Body of pancreas (tissue), 4 donors: ENCODE results near the gene ARL10. TPM values are rescaled to one million over a fixed set of nuclear protein-coding genes. Genes with fewer than 3 reads are reported as not detected.

Experiments used
- ATAC-seq: fragments of 150-250 bp; one replicate; pipeline ENCODE4 v1.9.1; 2016
- DNase-seq, 4 donors: peaks; one replicate each; pipeline ENCODE4 v3.0.0-alpha.2; 2019
- H3K27ac ChIP-seq, 4 donors: fragments of 200-600 bp; sonication (generic); 1 replicate in 3 of 4; 2 replicates in 1 of 4; pipeline versions ENCODE4 v1.5.1 to v1.6.1; 2016 to 2019; ENCODE audit warnings: mild to moderate bottlenecking in 1 of 4, mixed read lengths in 1 of 4, moderate library complexity in 1 of 4
- H3K27me3 ChIP-seq, 2 donors: fragments of 200-600 bp; sonication (generic); one replicate each; pipeline ENCODE4 v1.6.0; 2016; ENCODE audit warnings: mild to moderate bottlenecking in 1 of 2
- H3K36me3 ChIP-seq, 2 donors: fragments of 200-600 bp; sonication (generic); replicated peaks in 1 of 2; 2 replicates each; pipeline ENCODE4 v1.5.1; 2016; ENCODE audit warnings: low read depth in 2 of 2; ENCODE audit not compliant: insufficient read depth in 1 of 2
- H3K4me1 ChIP-seq: fragments of 200-600 bp; sonication (generic); one replicate; pipeline ENCODE4 v1.6.0; 2016
- H3K4me3 ChIP-seq, 2 donors: fragments of 200-600 bp; sonication (generic); 1 replicate in 1 of 2; 2 replicates in 1 of 2; pipeline ENCODE4 v1.5.1; 2016 to 2019
- H3K9me3 ChIP-seq, 3 donors: fragments of 200-600 bp; sonication (generic); 1 replicate in 2 of 3; 2 replicates in 1 of 3; pipeline ENCODE4 v1.5.1; 2016
- CTCF ChIP-seq, 7 experiments: fragments of 450-650 bp in 4 of 7; fragments of 200-600 bp in 3 of 7; sonication (generic) in 3 of 7; IDR thresholded peaks; one replicate each; pipeline ENCODE4 v1.5.1; 2016 to 2019; ENCODE audit warnings: antibody characterized with exemption in 7 of 7
- POLR2A ChIP-seq, 3 donors: fragments of 450-650 bp; IDR thresholded peaks; one replicate each; pipeline ENCODE4 v1.6.1; 2016; ENCODE audit warnings: antibody characterized with exemption in 3 of 3, mild to moderate bottlenecking in 2 of 3
- WGBS, 2 donors: methylation state at CpG; one replicate each; pipeline ENCODE4 v1.1.5; 2017; 5-methylcytosine and 5-hydroxymethylcytosine counted together
- intact Hi-C: fragments of 100-400 bp; cut with DNase I; formaldehyde crosslinking; loops from one replicate; pipeline ENCODE4 v1.15.1; 2023
- total RNA-seq, 2 donors: library from RNA; depleted of rRNA; stranded (reverse); fragments of >200 nt; gene quantifications; one replicate each; pipeline ENCODE4 v1.1.0, GENCODE V29; 2016

The ARL10 gene
- total RNA-seq, result 1 to 10 TPM; 2.9 to 3.3 TPM

GRCh38 chr5:176365351-176366231 lies at the start of gene ARL10:
ARL10 (plus strand) TSS chr5:176365487; CDS start chr5:176365564, 77 bp downstream.
- TF ChIP-seq CTCF (IDR thresholded peaks at IDR 0.05), result no peak
- no peak for TF ChIP-seq POLR2A (IDR thresholded peaks at IDR 0.05)
- Histone ChIP-seq H3K27me3 (no peaks in the 10 kb centered on the region), H3K36me3 (no peaks in the 10 kb centered on the region), H3K4me1 (peaks cover 17% of the 10 kb centered on the region), H3K9me3 (no peaks in the 10 kb centered on the region), H3K4me3 (peak within 1 kb of the TSS; percentile 36 to 52), H3K27ac (peak within 1 kb of the TSS in 1 of 4 donors; percentile 29)
- DNase-seq, result peak in 3 of 4 donors; percentile 10 to 34 (median 25)
- ATAC-seq, result no peak
- 1% methylated on average over 71 of the region's 108 CpGs; no CpG with 5 or more reads in 1 of the 2 donors for WGBS, 2 donors
- intact Hi-C loops, result no loop called here

- intact Hi-C loops, result no loop called here
- no peaks in the 10 kb centered on the region for H3K27me3 ChIP-seq
- H3K9me3 ChIP-seq, result no peaks in the 10 kb centered on the region
- 71% methylated on average over 7 of the region's 7 CpGs for WGBS, 2 donors
- H3K4me1 ChIP-seq, result no peaks in the 10 kb centered on the region
- H3K27ac ChIP-seq, result no peak overlapping the region
- peaks cover 0 to 12% of the 10 kb centered on the region in 2 donors for H3K36me3 ChIP-seq
- H3K4me3 ChIP-seq, result no peak overlapping the region
- DNase-seq (no peak), ATAC-seq (no peak)
- no peak for TF ChIP-seq POLR2A (IDR thresholded peaks at IDR 0.05)
Measured at GRCh38 chr5:176317534-176318374, 47.5 kb upstream of the ARL10 start.

- ATAC-seq (no peak), DNase-seq (no peak)
- intact Hi-C loops, result no loop called here
- Histone ChIP-seq H3K4me3 (no peak overlapping the region), H3K36me3 (peaks cover 0 to 16% of the 10 kb centered on the region in 2 donors), H3K4me1 (no peaks in the 10 kb centered on the region), H3K27ac (no peak overlapping the region), H3K27me3 (no peaks in the 10 kb centered on the region), H3K9me3 (no peaks in the 10 kb centered on the region)
- TF ChIP-seq CTCF (IDR thresholded peaks at IDR 0.05) (no peak), POLR2A (IDR thresholded peaks at IDR 0.05) (no peak)
- 87 to 91% methylated on average over 9 of the region's 9 CpGs for WGBS, 2 donors
Measured at GRCh38 chr5:176319827-176320554, 45.3 kb upstream of the ARL10 start.

- no peak for ATAC-seq
- Histone ChIP-seq H3K27me3 (no peaks in the 10 kb centered on the region), H3K36me3 (peaks cover 0 to 13% of the 10 kb centered on the region in 2 donors), H3K4me3 (no peak overlapping the region), H3K9me3 (no peaks in the 10 kb centered on the region), H3K27ac (no peak overlapping the region), H3K4me1 (no peaks in the 10 kb centered on the region)
- no peak for DNase-seq
- TF ChIP-seq POLR2A (IDR thresholded peaks at IDR 0.05) (no peak), CTCF (IDR thresholded peaks at IDR 0.05) (no peak)
- WGBS, 2 donors, result 98 to 100% methylated on average over 3 of the region's 3 CpGs
- intact Hi-C loops, result no loop called here
Measured at GRCh38 chr5:176320577-176320976, 44.7 kb upstream of the ARL10 start.
